Vagina (tissue), 2 donors: ENCODE results near the gene RYR2.

Experiments
- CTCF ChIP-seq, 3 experiments: fragments of 450-650 bp in 2 of 3; fragments of 200-600 bp in 1 of 3; sonication (generic) in 1 of 3; IDR thresholded peaks; one replicate each; pipeline ENCODE4 v1.5.1; 2017 to 2019; ENCODE audit warnings: antibody characterized with exemption in 3 of 3, mild to moderate bottlenecking in 2 of 3, moderate library complexity in 2 of 3
- POLR2A ChIP-seq, 2 donors: fragments of 450-650 bp; IDR thresholded peaks; one replicate each; pipeline ENCODE4 v1.6.1; 2017; ENCODE audit warnings: antibody characterized with exemption in 2 of 2, mild to moderate bottlenecking in 2 of 2, moderate library complexity in 2 of 2
- POLR2AphosphoS5 ChIP-seq, 2 donors: sonication (generic); formaldehyde crosslinking; IDR thresholded peaks; one replicate each; pipeline ENCODE4 v1.9.0; 2017; ENCODE audit warnings: antibody characterized with exemption in 2 of 2, mild to moderate bottlenecking in 2 of 2, low read depth in 1 of 2; ENCODE audit not compliant: insufficient read depth in 1 of 2

GRCh38 chr1:237574536-237574935 lies 532.6 kb downstream of the RYR2 start:
- TF ChIP-seq CTCF (IDR thresholded peaks at IDR 0.05) = no peak
- TF ChIP-seq POLR2A (IDR thresholded peaks at IDR 0.05) = no peak
- no peak for TF ChIP-seq POLR2AphosphoS5 (IDR thresholded peaks at IDR 0.05; ENCODE audit: insufficient read depth in 1 of 2, low read depth in 1 of 2)
